GM12878 (cell line): ENCODE data around the gene YES1.

Experiments used
- EZH2 ChIP-seq: IDR thresholded peaks from 2 replicates; pipeline ENCODE4 v1.6.1; 2012; ENCODE audit warnings: low read depth, mild to moderate bottlenecking, control low read depth, inconsistent platforms, low read length, borderline replicate concordance; ENCODE audit not compliant: control insufficient read depth
- FOXM1 ChIP-seq: IDR thresholded peaks from 2 replicates; pipeline ENCODE4 v1.6.1; 2012; ENCODE audit warnings: low read depth, mild to moderate bottlenecking, inconsistent platforms, low read length, moderate library complexity
- NR2C1 ChIP-seq: fragments of 450-650 bp; IDR thresholded peaks from 2 replicates; pipeline ENCODE4 v1.6.1; 2017; ENCODE audit warnings: antibody characterized with exemption, mild to moderate bottlenecking, moderate library complexity
- NRF1 ChIP-seq: conservative IDR thresholded peaks from 2 replicates; pipeline ENCODE4 v1.6.1; 2011; ENCODE audit warnings: mild to moderate bottlenecking, low read depth, low read length, improper control_type of control experiment
- POLR2A ChIP-seq: IDR thresholded peaks from 2 replicates; pipeline ENCODE4 v1.6.1; 2011; ENCODE audit warnings: low read depth, mild to moderate bottlenecking, low read length
- TBL1XR1 ChIP-seq: IDR thresholded peaks from 2 replicates; pipeline ENCODE4 v1.6.1; 2012; ENCODE audit warnings: low read depth, low read length, improper control_type of control experiment
- TCF12 ChIP-seq: IDR thresholded peaks from 2 replicates; pipeline ENCODE4 v1.6.1; 2011; ENCODE audit warnings: low read depth, mild to moderate bottlenecking, low read length
- ZBED1 ChIP-seq: IDR thresholded peaks from 2 replicates; pipeline ENCODE4 v1.6.1; 2016; ENCODE audit warnings: borderline replicate concordance
- TF ChIP-seq, protein P1 (sequence below), 3 experiments: IDR thresholded peaks in 2 of 3; conservative IDR thresholded peaks in 1 of 3; 2 replicates each; pipeline ENCODE4 v1.5.1; 2011; ENCODE audit warnings: low read depth in 3 of 3, low read length in 3 of 3, mild to moderate bottlenecking in 3 of 3, control low read depth in 2 of 3, moderate library complexity in 2 of 3, inconsistent platforms in 1 of 3, mixed read lengths in 1 of 3; ENCODE audit not compliant: control insufficient read depth in 2 of 3, insufficient read depth in 1 of 3; ENCODE audit errors: extremely low read depth in 1 of 3

DNA sequence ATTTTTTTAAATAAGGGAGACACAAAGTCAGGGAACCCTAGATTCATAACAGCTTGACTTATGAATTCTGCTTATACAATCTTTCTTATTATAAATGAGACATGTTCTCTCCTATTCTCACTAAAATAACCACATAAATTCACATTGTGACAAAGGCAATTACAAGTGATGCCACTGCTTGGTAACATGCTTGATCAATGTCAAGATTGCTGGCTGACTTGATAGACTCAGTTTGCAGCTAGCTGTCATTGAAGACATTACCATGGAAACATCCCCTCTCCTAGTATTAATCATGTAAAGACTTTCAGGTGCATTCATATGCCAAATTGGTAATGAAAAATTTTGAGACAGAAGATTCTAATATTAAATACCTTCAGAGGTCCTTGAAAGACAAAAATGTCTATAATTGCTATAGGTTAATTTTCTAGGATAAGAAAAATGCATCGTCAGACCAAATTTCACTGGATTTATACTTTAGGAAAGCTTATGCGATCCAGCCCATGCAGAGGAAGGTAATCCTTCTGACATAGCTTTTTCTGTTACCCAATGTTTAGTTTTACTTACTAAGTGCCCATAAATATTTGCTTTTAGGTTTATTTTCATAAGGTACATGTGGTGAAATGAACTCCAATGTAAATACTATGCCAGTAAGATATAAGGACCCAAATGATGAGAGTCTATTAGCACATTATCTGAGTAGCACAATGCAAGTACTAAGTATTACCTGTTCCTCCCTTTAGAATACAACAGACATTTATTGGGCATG, 67.0 kb downstream of the YES1 start:
- no peak for TF ChIP-seq EZH2
- TF ChIP-seq FOXM1 = no peak
- no peak for TF ChIP-seq NRF1
- no peak for TF ChIP-seq TBL1XR1
- TF ChIP-seq, protein P1, sequence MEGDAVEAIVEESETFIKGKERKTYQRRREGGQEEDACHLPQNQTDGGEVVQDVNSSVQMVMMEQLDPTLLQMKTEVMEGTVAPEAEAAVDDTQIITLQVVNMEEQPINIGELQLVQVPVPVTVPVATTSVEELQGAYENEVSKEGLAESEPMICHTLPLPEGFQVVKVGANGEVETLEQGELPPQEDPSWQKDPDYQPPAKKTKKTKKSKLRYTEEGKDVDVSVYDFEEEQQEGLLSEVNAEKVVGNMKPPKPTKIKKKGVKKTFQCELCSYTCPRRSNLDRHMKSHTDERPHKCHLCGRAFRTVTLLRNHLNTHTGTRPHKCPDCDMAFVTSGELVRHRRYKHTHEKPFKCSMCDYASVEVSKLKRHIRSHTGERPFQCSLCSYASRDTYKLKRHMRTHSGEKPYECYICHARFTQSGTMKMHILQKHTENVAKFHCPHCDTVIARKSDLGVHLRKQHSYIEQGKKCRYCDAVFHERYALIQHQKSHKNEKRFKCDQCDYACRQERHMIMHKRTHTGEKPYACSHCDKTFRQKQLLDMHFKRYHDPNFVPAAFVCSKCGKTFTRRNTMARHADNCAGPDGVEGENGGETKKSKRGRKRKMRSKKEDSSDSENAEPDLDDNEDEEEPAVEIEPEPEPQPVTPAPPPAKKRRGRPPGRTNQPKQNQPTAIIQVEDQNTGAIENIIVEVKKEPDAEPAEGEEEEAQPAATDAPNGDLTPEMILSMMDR (IDR thresholded peaks at IDR 0.05 in 2 of 3, conservative IDR thresholded peaks at IDR 0.05 in 1 of 3; ENCODE audit: control insufficient read depth in 2 of 3, extremely low read depth in 1 of 3, insufficient read depth in 1 of 3, low read depth in 3 of 3, low read length in 3 of 3) = no peak
- no peak for TF ChIP-seq ZBED1
- TF ChIP-seq POLR2A = no peak
- no peak for TF ChIP-seq NR2C1
- TF ChIP-seq TCF12 = no peak
